Measurements from ENCODE around the gene POMT2. TPM values are rescaled to one million over a fixed set of nuclear protein-coding genes. Genes with fewer than 3 reads are reported as not detected.
A peak's percentile ranks its signal among the peaks of the same experiment; 100 is the strongest.

POMT2 gene
- total RNA-seq, 1 donor from 2014 or later = 29.4 TPM

DNA sequence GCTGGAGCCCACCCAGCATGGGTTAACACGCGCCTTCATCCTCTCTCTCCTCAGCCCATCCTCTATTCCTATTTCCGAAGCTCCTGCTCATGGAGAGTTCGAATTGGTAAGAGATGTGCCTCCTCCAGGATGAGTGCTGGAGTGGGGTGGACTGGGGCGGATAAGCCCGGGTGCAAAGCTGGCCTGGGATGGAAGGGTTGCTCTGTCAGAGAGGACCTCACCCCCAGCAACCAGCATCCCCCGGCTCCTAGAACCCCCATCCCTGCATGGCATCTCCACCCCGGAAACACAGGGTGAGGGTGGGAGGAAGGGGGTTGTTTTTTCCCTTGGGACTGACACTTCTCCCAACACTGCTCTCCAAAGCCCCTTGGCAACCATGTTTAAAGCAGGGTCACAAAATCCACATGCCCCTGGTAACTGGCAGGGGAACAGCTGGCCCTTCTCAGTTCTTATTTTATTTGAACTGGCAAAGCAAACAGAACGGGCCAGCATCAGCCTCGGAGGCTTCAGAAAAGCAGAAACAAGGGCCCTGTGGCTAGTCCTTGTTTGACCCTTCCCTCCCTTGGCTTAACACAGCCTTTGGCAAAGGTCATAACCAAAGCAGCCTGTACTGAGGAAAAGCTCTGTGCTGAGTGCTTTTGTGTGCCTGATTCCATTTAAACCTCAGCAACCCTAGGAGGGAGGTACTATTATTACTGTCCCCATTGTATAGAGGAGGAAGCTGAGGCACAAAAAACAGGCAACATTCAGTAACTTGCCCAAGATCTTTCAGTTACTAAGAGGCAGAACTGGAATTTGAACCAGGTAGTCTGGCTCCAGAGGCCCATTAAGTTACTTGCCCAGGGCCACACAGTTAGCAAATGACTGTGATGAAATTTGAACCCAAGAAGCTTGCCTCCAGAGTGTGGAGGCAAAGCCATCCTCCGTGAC, 4.4 kb upstream of the POMT2 start:
- Histone ChIP-seq H3K27me3 (no peaks in the 10 kb centered on the region), H3K4me1 (peaks cover 7% of the 10 kb centered on the region), H3K27ac (no peak overlapping the region), H3K9me3 (no peaks in the 10 kb centered on the region), H3K4me3 (no peak overlapping the region), H3K36me3 (no peaks in the 10 kb centered on the region)
- DNase-seq = no peak
- ATAC-seq = no peak
- TF ChIP-seq, protein P1, sequence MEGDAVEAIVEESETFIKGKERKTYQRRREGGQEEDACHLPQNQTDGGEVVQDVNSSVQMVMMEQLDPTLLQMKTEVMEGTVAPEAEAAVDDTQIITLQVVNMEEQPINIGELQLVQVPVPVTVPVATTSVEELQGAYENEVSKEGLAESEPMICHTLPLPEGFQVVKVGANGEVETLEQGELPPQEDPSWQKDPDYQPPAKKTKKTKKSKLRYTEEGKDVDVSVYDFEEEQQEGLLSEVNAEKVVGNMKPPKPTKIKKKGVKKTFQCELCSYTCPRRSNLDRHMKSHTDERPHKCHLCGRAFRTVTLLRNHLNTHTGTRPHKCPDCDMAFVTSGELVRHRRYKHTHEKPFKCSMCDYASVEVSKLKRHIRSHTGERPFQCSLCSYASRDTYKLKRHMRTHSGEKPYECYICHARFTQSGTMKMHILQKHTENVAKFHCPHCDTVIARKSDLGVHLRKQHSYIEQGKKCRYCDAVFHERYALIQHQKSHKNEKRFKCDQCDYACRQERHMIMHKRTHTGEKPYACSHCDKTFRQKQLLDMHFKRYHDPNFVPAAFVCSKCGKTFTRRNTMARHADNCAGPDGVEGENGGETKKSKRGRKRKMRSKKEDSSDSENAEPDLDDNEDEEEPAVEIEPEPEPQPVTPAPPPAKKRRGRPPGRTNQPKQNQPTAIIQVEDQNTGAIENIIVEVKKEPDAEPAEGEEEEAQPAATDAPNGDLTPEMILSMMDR (IDR thresholded peaks at IDR 0.05) = no peak
- intact Hi-C loops (cut with DNase I) = no loop called here

DNA sequence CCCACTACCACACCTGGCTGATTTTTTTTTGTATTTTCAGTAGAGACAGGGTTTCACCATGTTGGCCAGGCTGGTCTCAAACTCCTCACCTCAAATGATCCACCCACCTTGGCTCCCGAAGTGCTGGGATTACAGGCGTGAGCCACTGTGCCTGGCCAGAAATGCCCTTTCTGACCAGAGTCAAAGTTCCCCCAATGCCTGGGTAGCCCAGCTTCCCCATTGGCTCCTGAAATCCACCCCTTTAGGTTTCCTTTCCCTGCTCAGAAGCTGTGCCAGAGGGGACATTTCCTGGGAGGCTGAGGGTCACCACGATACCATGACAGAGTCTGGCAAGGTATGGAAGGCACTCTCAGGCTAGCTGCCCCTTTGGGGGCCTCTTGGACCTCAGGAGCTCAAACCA, 3.6 kb upstream of the POMT2 start:
- Histone ChIP-seq H3K4me1 (peaks cover 15% of the 10 kb centered on the region), H3K4me3 (no peak overlapping the region), H3K27me3 (no peaks in the 10 kb centered on the region), H3K9me3 (no peaks in the 10 kb centered on the region), H3K27ac (no peak overlapping the region), H3K36me3 (no peaks in the 10 kb centered on the region)
- TF ChIP-seq, protein P1 (IDR thresholded peaks at IDR 0.05) = no peak
- no peak for DNase-seq
- intact Hi-C loops (cut with DNase I) = no loop called here
- ATAC-seq = no peak

DNA sequence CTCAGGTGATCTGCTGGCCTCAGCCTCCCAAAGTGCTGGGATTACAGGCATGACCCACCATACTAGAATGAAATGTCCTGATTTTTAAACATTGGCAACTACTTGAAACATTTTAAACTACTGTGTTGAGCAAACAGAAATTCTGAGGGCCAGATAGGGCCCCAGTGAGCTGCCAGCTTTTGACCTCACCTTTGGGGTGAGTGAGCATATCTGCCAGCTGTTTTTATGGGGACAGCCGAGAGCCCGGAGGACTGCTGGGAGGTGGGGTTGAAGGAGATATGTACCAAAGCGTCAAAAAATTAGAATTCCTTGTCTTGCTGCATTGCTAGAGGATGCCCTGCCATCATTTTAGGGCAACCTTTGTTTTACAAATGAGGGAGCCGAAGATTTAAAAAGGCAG, 2.9 kb upstream of the POMT2 start:
- ATAC-seq (no peak), DNase-seq (no peak)
- Histone ChIP-seq H3K36me3 (no peaks in the 10 kb centered on the region), H3K27me3 (no peaks in the 10 kb centered on the region), H3K4me3 (no peak overlapping the region), H3K9me3 (no peaks in the 10 kb centered on the region), H3K4me1 (peaks cover 15% of the 10 kb centered on the region), H3K27ac (no peak overlapping the region)
- intact Hi-C loops (cut with DNase I) = no loop called here
- TF ChIP-seq, protein P1 (IDR thresholded peaks at IDR 0.05) = no peak

DNA sequence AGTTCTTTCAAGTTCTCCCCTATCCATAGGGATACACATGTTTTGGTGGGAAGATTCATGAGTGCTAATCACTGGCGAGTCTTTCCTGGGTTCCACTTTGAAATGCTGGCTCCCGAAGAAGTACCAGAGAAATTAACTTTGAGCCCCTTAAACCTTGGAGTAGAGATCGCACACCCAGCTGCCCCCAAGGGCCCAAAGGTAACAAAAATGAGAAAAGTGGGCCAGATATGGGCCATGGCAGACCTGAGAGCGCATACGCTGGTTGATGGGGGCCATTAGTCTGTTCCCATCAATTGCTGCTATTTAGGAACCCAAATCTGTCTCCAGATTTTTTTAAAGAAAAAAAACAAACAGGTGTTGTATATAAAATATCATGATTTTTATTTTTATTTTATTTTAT, 2.3 kb upstream of the POMT2 start:
- DNase-seq (no peak), ATAC-seq (no peak)
- H3K4me3 ChIP-seq = no peak overlapping the region
- intact Hi-C loops (cut with DNase I) = no loop called here
- TF ChIP-seq, protein P1 (IDR thresholded peaks at IDR 0.05) = no peak
- no peaks in the 10 kb centered on the region for H3K36me3 ChIP-seq
- H3K9me3 ChIP-seq = no peaks in the 10 kb centered on the region
- no peak overlapping the region for H3K27ac ChIP-seq
- no peaks in the 10 kb centered on the region for H3K27me3 ChIP-seq
- peaks cover 15% of the 10 kb centered on the region for H3K4me1 ChIP-seq

DNA sequence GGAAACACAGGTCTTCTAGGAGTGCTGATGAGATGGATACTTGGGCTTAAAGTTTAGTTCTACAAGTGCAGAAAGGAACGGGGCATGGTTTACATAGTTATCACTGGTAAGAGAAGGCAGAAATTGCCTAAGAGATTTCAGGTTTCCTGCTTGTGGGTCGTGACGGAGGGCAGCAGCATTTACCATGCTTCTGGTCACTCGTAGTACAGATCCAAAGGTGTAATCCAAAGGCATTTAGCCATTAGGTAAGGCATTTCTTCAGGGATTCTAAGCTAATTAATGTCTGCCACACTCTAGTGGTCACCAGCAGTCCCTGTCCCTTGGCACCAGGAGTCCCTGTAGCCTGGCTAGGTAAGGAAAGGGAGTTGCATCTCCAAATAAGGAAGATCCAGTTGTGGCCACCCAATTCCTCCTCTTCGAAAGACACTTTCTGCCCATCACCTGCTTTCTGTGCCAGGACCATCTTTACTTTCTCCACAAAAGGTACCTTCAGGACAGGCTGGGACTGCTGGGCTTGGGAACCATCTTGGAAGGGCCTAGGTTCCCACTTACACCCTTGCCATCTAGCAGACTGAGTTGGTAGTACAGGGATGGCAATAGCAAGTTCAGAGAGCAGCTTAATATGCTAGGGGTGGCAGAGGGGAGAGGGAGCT, 1.7 kb upstream of the POMT2 start:
- TF ChIP-seq, protein P1 (IDR thresholded peaks at IDR 0.05) = peak; percentile 5
- intact Hi-C loops (cut with DNase I) = no loop called here
- Histone ChIP-seq H3K27me3 (no peaks in the 10 kb centered on the region), H3K4me1 (peaks cover 15% of the 10 kb centered on the region), H3K4me3 (peak overlapping the region; percentile 100), H3K36me3 (no peaks in the 10 kb centered on the region), H3K27ac (peak overlapping the region; percentile 99), H3K9me3 (no peaks in the 10 kb centered on the region)
- DNase-seq (no peak), ATAC-seq (no peak)

All from upper lobe of right lung (tissue), 1 donor.